Erythroblast (primary cell): ENCODE data around the gene TPRN.
A peak's percentile ranks its signal among the peaks of the same experiment; 100 is the strongest.

ENCODE experiments used
- DNase-seq, 2 experiments: peaks; one replicate each; lab custom pipeline; 2025; lab: John Stamatoyannopoulos, UW
- GATA1 ChIP-seq: IDR thresholded peaks from 2 replicates; pipeline ENCODE4 v1.6.1; 2011; ENCODE audit warnings: low read depth, mild to moderate bottlenecking, control low read depth, low read length, moderate library complexity
- POLR2A ChIP-seq: IDR thresholded peaks from 2 replicates; pipeline ENCODE4 v1.6.1; 2011; ENCODE audit warnings: mild to moderate bottlenecking, low read length

Gene TPRN

DNA sequence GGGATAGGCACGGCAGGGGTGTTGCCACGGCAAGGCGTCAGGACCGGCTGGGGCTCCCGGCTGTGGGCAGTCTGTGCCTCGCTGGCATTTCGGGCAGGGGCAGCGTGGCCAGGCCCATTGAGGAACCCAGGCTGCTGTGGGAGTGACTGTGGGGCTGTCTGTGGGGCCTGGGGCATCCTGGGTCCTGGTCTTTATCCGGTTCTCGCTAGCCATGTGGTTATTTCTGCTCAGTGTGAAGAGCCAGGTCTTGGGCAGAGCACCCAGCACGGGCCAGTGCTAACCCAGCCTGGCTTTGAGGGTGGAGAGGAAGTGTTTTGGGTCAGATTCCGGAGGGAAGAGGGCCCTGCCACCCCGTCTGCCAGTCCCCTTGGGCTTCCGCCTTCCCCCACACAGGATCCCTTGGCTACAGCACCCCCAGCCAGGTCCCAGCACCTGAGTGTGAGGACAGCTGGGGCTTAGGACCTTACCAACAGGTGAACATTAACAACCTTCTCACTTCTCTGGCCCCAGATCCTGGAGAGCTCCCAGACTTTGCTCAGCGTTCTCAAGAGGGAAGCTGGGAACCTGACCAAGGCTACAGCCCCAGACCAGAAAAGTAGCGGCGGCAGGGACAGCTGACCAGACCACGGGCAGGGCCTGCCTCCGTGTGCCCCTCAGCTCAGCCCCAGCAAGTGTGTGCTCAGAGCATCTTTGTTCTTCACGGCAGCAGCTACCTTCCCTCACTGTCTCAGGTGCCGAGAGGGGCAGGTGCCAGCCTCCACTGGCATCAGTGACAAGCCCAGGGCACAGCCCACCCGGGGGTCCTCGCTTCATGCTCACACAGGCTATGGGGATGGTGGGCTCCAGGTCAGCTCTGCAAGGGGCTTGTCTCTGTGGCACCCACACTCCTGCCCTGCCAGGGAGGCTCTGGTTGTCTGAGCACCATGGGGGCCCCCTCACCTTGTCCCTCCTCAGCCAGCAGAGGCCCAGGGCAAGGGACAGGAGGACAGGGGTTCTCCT, 10.9 kb downstream of the TPRN start:
- no peak for TF ChIP-seq POLR2A
- no peak for TF ChIP-seq GATA1
- no peak for DNase-seq

DNA sequence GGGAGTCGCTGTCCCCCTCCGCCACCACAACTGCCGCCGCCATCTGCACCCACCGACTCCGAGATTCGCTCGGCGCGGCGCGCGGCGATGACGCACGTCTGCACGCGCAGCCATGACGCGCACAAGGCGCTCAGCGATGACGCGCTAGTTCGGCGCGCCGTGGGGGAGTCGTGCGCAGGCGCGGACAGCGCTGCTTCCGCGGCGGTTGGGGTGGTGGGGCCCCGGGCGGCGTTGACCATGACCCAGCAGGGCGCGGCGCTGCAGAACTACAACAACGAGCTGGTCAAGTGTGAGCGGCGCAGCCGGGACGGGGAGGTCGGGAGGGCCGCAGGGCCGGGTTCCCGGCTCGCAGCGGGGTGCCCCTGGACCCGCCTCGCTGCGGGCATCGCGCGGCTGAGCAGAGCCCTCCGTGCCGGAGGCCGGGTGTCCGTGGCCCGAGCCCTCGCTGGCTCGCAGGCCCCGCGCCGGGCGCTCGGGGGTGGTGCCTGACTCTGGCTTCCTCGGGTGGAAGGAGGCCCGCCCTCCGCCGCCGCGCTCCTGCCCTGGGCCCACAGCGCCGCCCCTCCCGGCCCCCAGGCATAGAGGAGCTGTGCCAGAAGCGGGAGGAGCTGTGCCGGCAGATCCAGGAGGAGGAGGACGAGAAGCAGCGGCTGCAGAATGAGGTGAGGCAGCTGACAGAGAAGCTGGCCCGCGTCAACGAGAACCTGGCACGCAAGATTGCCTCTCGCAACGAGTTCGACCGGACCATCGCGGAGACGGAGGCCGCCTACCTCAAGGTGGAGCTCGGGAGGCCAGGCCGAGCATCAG, 11.8 kb downstream of the TPRN start, which contains the start of the genes ANAPC2 and SSNA1:
Gene ANAPC2, minus strand, starts transcription at position 71 of the 807 bp plus-strand sequence. Its CDS starts 28 bp downstream, at position 43.
Gene SSNA1, plus strand, starts transcription at position 187 of the 807 bp plus-strand sequence. Its CDS starts 51 bp downstream, at position 238.
- TF ChIP-seq GATA1 = no peak
- peak; percentile 94 for TF ChIP-seq POLR2A

DNA sequence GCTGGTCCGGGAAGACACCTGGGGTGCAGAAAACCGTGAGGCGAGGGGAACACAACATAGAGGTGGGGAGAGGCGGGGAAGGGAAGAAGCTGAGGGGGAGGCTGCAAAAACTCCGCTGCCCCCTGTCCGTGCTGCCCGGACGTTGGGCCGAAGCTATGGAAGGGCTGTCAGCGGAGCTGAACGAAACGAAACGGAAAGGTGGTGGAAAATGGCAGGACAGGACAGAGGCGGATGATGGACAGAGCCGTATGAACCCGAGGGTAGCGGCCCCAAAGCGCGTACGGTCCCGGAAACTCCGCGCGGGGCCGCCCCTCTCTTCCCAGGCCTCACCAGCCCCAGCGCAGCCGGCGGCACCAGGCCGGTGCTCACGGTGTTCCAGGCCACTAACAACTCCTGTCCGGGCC, 12.5 kb downstream of the TPRN start:
- TF ChIP-seq POLR2A = no peak
- no peak for TF ChIP-seq GATA1
- DNase-seq = no peak

More for the DNA sequence above, 11.8 kb downstream of the TPRN start, which contains the start of the genes ANAPC2 and SSNA1:
- peak; percentile 98 to 99 for DNase-seq

DNA sequence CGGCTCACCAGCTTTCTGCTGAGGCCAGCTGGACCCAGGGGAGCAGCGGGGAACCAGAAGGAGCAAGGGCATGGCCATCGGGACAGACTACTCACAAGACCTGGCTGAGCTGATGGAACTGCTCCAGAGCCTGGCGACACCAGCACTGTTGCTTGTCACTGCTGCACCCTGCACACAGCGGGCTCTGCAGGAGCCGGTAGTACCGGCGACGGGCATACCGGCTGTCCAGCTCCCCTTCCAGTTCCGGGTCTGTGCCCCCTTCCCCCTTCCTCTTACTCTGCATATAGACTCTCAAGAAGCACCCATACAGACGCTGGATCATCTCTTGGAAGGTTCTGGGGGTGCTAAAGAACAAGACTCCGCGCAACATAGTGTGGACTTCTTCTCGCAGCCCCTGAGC, 13.2 kb downstream of the TPRN start:
- no peak for TF ChIP-seq GATA1
- no peak for TF ChIP-seq POLR2A
- no peak for DNase-seq

DNA sequence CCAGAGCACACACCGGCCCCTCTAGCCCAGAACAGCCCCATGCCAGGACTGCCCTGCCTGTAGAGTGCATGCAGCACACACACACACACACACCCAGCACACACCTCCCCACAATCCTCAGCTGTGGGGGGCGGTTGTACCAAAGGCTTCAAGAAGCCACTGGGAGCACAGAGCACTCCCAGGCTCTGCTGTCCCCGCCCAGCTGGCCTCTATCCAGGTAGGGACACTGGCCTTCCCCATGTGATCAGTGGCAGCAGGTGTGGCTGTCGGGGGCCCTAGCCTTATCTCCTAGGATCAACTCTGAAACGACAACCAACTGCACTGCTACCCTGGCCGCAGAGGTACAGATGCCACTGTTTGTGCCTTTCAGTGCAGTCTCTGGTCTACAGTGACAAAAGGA, 14.2 kb downstream of the TPRN start:
- TF ChIP-seq GATA1 = no peak
- TF ChIP-seq POLR2A = no peak
- peak; percentile 40 to 47 for DNase-seq

DNA sequence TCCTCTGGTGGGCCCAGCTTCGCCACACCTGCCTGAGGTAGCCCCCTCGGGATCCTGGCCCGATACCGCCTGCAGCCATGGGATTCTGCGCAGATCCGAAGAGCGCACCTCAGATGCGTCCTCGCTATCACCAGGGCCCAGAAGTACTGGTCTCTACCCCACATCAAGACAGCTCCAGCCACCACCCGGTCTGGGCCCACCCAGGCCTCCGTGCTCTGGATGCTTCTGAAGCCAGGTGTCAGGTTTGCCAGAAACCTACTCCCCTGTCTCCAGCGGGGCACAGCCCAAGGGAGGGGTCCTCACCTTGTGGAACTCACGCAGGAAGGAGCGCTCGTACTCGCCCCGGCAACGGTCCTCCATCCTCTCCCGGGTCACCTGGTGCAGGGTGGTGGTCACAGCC, 14.6 kb downstream of the TPRN start:
- DNase-seq = no peak
- TF ChIP-seq GATA1 (no peak), POLR2A (no peak)

DNA sequence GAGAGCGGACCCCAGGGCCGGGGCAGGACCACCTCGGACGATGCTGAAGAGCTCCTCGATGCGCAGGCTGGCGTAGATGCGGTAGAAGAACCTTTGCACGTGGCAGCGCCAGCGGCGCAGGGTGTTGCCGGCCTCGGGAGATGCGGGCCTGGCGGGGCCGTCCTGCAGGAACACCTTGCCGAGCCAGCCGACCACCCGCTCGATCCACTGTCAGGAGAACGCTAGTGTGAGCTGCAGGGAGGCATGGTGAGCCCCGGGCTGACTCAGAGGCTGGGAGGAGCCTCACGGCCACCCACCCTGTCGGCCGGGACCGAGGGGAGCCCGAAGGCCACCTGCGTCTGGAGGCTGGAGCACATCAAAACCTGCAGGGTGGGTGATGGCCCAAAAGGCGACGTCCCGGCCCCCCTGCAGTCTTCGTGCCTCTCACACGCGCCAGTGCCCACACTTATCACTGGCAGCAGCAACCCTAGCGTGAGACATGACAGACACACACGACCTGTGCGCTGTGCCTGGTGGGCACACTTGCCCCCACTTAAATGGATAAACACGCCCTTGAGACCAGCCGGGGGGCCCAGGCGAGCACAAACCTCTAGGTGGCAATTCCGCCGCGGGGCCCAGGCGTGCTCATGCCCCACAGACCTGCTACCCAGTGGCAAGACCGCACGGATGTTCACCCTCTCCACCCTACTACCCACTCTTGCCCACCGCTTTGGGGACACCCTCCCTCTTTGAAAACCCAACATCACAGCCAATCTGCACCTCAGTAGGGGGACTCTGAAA, 15.5 kb downstream of the TPRN start:
- no peak for DNase-seq
- TF ChIP-seq POLR2A (no peak), GATA1 (no peak)

DNA sequence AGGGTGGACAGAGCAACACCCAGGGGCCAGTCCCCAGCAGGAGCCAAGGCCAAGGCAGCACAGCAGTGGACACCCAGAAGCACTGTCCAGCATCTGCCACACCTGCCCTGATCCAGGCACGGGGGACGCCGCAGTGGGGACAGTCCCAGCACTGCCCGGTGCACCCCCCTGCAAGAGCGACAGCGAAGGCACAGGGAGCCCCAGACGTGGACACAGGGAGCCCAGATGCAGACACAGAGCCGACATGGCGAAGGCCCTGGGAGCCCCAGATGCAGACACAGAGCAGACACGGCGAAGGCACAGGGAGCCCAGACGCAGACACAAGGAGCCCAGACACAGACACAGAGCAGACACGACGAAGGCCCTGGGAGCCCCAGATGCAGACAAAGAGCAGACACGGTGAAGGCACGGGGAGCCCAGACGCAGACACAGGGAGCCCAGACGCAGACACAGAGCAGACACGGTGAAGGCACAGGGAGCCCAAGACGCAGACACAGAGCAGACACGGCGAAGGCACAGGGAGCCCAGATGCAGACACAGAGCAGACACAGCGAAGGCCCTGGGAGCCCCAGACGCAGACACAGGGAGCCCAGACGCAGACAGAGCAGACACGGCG, 16.5 kb downstream of the TPRN start:
- TF ChIP-seq POLR2A (no peak), GATA1 (no peak)
- no peak for DNase-seq

DNA sequence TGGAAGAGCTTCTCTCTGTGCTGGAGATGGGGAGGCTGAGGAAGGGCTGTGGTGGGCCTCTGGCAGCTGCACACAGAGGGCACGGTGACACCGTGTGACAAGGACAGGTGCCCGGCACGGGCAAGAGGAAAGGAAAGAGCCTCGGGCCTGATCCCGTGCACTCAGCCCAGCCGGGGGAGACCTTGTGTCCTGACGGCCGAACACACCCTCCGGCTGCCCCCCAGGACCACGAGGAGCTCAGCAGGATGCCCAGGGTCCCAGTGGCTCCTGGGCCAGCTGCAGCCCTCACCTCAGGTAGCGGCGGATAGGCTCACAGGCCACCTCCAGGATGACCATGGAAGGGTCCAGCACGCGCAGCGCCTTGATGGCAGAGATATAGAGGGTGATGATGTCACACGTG, 17.7 kb downstream of the TPRN start:
- no peak for DNase-seq
- no peak for TF ChIP-seq POLR2A
- TF ChIP-seq GATA1 = no peak

DNA sequence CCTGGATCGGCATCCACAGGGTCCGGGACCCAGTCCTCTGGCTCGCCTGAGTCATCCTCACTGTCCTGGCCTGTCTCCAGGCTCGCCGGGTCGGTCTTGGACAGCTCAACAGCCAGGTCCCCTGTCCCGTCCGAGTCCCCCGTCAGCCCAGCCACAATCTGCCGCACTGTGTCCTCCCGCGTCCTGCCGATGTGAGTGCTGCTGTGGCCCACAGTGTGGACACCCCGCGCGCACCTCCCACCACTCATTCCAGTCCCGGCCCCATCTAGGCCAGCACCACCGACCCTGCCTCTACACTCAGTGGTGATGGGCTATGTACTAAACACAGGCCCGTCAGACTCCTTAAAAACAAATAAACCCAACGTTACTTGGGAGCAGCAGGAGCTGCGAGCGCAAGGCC, 18.9 kb downstream of the TPRN start:
- no peak for TF ChIP-seq POLR2A
- TF ChIP-seq GATA1 = no peak
- DNase-seq = no peak

DNA sequence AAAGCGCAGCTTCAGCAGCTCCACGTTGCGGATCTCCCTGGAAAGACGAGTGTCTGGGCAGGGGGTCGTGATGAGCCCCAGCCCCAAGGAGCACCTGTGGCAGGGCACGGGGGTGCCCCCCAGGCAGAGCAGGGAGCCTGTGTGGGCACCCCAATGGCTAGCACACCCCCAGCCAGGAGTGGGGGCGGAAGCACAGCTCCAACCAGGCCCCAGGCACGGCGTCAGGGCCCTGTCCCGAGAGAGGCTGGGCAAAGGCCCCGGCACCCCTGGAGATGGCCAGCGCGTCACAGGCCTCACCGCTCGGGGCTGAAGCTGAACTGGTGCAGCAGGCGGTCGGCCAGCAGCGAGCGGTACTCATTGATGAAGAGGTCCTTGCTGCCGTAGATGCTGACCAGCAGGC, 20.1 kb downstream of the TPRN start:
- TF ChIP-seq GATA1 (no peak), POLR2A (no peak)
- DNase-seq = no peak

DNA sequence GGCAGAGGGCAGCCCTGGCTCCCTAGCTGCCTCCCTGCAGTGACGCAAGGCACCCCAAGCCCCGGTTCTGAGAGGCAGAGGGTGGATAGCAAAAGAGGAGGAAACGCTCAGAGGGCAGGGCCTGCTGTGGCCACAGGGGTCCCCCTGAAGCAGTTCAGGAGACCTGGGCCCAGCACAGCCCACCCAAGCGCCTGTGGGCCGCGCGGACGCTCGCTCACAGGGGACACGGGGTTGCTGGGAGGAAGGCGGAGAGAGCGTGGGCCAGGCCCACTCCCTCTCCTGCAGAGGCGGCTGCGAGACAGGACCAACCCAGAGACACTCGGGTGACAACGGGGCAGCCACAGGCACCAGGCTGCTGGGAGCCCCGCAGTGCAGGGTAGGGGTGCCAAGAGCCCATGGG, 20.8 kb downstream of the TPRN start:
- DNase-seq = no peak
- TF ChIP-seq POLR2A (no peak), GATA1 (no peak)
